Measurements from ENCODE around the gene FBXO15. TPM values are rescaled to one million over a fixed set of nuclear protein-coding genes. Genes with fewer than 3 reads are reported as not detected.

FBXO15 gene
- polyA plus RNA-seq, 3 donors = 3.4 to 6.2 (median 4.2) TPM

DNA sequence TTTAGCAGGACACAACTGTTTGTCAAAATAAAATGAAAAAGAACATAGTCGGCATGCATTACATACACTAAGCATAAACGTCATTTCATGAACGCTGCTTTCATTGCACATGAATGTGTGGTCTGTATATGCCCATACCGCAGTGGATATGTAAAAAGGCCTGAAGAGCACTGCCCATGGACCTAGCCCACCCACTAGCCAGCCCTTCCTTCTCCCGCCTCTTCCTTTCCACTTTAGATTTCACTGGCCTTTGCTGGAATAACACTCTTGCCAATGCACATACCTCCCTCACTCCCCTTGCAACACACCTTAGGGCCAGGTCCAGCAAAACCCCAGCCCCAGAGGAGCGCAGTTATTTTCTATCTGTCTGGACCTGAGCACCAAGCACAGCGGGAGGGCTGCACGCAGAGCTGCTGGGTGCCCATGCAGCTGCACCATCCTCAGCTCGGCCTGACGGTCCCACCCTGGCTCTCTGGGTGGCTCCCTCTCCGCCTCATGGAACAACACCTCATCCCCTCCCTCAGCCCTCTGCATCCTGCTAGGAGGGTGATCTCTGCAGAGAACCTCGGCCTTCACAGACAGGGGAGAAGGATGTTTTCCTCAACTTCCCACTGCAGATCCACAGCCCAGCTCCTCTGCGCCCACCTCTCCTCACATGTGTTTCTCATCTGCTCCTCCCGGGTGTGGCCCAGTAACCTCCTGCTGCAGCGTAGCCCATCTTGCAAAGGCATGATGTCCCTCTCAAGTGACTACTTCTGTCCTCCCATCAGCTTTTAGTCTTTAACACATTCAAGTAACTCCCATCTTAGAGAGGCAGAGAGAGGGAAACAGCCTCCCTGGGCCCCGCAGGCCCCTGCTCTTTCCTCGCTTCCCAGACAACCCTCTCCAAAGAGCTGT, 72.7 kb downstream of the FBXO15 start:
- no peak for DNase-seq (ENCODE audit: extremely low read depth in 1 of 11, low read depth in 9 of 11, low spot score in 4 of 11)

DNA sequence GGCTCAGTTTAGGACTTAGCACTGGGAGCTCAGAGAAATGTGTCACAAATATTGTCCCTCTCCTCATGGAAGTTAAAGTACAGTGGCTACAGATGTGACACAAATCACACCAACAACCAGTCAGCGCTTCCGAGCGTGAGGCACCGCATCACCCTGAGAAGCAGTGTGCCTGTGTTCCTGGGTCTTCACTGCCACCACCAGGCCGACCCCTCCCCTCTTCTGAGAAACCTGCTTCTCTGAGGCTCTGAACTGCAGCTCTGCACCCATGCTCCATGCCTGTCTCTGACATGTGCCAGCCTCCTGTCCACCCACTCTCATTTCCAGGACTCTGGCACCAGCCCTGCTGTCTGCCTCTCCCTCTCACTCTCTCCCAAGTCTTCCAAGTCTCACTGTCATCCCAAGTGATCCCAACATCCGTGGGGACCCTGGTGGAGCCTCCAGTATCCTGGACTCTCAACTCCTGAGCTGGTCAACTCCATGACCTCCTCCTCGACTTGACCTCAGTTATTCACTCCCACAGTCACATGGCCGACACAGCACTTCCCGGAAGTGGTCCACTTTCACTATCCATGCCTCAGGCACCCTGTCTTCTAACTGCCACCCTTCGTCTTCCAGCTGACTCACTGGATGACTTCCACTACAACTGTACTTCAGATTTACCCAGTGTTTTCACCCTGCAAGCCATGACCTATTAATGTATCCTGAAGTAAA, 73.5 kb downstream of the FBXO15 start:
- no peak for DNase-seq (ENCODE audit: extremely low read depth in 1 of 11, low read depth in 9 of 11, low spot score in 4 of 11)

DNA sequence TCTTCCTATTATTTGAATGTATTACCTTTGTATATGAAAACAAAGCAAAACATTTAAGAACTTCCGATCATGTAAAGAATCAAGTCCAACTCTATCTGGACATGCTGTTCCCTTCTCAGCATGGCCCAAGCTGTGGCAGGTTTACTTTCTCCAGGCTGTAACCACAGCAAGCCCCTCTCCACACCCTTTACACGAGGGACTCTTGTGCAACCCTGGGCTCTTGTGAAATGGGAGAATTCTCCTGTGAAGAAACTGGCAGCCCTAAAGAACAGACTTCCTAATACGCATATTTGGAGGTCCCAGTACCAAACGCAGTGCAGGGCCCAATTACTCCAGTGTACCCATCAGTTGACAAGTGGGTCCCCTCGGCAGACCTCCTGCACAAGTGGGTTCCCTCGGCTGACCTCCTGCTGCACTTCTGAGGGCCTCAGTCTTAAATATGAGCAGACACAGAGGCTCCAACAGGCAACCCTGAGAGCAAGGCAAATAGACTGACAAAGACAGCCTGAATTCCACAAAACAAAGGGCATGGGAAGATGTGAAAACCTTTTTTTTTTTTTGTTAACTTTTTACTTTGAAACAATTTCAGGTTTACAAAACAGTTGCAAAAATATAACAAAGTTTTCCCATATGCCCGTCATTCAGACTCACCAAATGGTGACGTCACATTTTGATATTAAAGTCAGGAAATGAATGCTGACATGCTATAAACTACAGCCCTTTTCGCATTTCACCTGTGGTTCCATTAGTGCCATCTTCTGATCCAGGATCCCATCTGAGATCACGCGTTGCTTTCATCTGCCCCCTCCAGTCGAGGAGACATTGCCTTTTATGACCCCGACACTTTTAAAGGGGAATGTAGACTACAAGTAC, 78.2 kb downstream of the FBXO15 start:
- DNase-seq (ENCODE audit: extremely low read depth in 1 of 11, low read depth in 9 of 11, low spot score in 4 of 11) = no peak

DNA sequence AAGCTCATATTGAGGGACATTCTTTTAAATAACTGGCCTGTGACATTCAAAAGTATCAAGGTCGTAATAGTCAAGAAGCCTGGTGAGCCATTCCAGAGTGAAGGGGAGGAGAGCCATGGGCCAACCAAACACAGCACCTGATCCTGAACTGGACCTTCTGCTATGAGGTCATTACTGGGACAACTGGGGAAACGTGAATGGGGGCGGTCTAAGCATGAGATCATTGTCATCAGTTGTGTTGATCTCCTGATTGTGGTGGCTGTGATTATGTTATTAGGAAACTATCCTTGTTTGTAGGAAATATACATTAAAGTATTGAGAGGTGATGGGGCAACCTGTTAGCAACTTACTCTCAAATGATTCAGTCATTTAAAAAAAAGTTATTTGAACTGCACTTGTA, 79.3 kb downstream of the FBXO15 start:
- DNase-seq (ENCODE audit: extremely low read depth in 1 of 11, low read depth in 9 of 11, low spot score in 4 of 11) = no peak

DNA sequence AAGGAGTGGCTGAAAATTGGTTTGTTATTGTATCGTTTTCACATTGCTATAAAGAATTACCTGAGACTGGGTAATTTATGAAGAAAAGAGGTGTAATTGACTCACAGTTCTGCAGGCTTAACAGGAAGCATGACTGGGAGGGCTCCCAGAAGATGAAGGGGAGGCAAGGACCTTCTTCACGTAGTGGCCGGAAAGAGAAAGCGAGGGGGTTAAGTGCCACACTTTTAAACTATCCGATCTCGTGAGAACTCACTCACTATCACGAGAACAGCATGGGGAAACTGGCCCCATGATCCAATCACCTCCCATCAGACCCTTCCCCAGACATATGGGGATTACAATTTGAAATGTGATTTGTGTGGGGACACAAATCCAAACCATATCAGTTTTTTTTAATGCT, 81.6 kb downstream of the FBXO15 start:
- no peak for DNase-seq (ENCODE audit: extremely low read depth in 1 of 11, low read depth in 9 of 11, low spot score in 4 of 11)

DNA sequence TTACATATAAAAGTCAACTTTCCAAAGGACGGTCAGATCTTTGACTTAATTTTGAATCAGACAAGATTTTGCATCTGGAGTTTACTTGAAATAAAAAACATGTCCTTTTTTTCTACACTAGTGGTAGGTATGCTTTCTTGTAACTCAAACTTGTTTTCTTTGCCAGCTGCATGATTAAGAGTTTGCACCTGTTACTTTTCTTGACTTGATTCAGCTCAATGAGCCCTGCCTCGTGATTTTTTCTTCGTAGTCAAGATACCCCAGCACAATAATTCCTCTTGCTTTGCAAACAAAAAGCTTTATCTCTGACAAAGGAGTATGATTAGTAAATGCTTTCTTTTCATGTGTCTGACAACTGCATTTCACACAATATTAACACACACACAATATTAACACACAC, 82.3 kb downstream of the FBXO15 start:
- DNase-seq (ENCODE audit: extremely low read depth in 1 of 11, low read depth in 9 of 11, low spot score in 4 of 11) = no peak

DNA sequence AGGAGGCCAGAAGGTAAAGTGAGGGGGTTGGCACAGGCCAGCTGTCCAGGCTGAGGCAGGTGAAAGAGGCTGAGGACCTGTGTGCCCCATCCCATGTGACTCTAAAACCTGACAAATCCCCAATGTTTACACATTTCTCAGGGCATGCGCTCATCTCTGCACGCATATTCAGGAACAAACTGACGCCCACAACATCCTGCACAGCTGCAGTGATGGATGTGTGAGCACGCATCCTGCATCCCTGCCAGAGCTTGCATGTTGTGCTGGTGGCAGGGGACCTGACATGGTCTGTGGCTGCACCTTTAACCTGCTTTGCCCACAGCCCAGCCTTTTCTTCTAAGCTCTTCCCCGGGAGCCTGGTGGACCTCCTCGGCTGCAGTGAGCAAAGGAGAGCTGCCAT, 83.1 kb downstream of the FBXO15 start:
- DNase-seq (ENCODE audit: extremely low read depth in 1 of 11, low read depth in 9 of 11, low spot score in 4 of 11) = no peak

DNA sequence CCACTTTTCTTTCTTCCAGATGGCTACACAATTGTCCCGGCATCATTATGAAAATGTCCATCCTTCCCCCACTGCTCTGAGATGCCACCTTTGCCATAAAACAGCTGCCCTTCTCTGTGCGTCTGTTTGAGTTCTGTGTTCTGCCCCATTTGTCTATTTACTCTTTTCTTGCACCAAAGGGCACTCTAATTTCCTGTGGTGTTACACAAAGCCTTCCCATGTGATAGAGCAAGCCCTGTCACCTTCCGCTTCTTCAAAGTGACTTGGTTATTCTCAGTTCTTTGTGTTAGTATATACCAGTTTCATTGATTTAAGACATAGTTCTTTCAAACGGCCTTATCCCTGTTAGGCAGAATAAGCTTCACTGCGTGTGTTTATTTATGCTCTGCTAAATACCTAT, 84.1 kb downstream of the FBXO15 start:
- DNase-seq (ENCODE audit: extremely low read depth in 1 of 11, low read depth in 9 of 11, low spot score in 4 of 11) = no peak

DNA sequence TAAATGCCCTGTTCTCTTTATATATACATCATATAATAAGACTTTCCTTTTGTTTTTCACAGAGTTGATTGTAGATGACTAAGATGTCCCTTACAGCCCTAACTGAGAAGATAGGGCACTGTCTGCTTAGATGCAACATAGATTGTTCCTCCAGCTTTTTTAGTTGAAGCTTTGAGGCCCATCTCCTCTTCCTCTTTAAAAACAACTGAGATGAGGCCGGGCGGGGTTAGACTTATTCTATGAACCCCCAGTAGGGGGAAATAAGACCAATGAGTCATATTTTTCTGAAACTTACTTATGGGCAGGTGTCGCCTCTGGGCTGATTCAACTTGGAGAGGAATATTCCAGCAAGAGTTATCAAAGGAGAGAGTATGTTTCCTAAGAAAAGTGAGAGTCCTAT, 84.6 kb downstream of the FBXO15 start:
- no peak for DNase-seq (ENCODE audit: extremely low read depth in 1 of 11, low read depth in 9 of 11, low spot score in 4 of 11)

DNA sequence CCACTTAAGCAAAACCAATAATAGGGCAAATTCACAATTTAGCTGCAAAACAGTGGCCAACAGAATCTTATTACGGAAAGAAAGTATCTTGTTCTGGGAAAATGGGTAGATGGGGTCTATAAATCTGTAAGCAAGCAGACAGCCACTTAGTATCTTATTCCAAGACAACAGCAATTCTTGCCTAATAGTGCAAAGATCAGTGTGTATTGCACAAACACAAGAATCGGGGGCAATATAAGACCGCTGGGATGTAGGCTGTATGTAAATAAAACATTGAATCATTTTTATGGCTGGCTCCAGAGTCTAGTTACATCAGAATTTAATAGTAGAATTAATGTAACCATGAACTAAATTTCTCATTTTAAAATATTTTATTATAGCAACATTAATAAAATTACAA, 85.6 kb downstream of the FBXO15 start:
- no peak for DNase-seq (ENCODE audit: extremely low read depth in 1 of 11, low read depth in 9 of 11, low spot score in 4 of 11)

DNA sequence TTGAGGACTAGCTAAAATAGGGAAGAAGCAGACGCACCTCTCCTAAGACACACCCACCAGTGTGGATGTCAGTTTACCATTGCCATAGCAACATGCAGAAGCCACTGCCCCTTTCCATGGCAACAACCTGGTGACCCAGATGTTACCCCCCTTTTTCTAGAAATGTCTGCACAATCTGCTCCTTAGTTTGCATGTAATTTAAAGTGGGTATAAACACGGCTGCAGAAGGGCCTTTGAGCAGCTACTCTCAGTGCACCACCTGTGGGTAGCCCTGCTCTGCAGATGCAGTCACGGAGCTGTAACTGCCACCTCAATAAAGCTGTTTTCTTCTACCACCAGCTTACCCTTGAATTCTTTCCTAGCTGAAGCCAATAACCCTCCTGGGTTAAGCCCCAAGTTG, 87.1 kb downstream of the FBXO15 start:
- no peak for DNase-seq (ENCODE audit: extremely low read depth in 1 of 11, low read depth in 9 of 11, low spot score in 4 of 11)

DNA sequence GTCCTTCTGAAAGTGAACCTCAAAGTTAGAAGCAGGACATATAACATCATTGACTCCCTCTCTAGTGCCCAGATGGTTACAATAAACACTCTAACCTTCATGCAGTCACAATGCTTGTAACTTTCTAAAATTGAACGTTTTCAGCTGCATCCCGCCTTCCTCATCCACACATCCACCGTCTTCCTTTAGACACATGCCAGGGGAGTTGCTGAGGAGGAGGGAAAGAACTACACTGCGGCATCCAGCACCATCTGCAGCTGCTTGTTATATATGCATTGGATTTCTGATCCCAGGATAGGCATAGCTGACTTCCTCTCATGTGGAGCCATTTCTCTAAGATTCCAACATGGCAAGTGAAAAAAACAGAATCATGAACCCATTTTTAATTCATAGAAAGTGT, 96.8 kb downstream of the FBXO15 start:
- no peak for DNase-seq (ENCODE audit: extremely low read depth in 1 of 11, low read depth in 9 of 11, low spot score in 4 of 11)

DNA sequence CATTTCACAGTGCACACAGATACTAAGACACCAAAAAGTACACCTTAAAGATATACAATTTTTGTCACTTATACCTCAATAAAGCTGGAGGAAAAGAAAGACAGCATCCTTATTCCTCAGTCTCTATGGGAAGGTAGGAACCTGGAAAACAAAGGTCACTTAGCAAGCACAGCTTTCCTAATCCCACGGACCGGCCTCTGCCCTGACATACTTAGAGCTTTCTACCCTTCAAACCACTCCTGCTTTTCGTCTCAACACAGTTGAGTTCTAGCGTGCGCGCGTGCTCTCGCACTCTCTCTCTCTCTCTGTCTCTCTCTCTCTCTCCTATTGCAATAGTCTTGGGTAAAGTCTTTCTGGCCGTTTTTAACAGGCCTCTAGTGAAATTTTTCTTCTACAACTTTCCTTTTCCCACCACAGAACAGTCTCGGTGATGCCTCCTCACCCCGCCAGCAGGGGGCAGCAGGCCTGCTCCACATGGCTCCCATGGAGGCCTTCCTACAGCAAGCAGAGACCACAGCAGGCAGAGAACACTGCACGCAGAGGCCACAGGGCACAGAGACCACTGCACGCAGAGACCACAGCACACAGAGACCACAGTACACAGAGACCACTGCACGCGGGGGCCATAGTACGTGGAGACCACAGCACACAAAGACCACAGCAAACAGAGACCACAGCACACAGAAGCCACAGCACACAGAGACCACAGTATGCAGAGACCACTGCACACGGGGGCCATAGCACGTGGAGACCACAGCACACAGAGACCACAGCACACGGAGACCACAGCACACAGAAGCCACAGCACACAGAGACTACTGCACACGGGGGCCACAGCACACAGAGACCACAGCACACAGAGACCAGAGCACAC, 106.9 kb downstream of the FBXO15 start:
- no peak for DNase-seq (ENCODE audit: extremely low read depth in 1 of 11, low read depth in 9 of 11, low spot score in 4 of 11)

DNA sequence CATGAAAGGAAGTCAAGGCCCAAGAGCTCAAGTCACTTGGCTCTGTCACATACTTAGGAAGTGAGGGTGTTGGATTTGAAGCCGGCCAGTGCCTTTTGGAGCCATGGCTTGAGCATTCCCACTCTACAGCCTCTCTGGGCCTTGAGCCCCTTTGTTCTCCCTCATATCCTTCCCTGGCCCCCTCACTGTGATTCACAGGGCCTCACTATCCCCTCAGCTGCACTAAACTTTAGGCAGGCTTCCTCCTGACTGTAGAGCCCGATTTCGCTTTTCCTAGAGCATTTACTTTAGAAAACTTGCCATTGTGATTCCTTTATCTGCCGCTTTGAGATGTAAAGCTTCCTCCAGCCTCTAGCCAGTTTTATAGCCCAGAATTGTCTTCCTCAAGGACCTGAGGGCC, 107.6 kb downstream of the FBXO15 start:
- DNase-seq (ENCODE audit: extremely low read depth in 1 of 11, low read depth in 9 of 11, low spot score in 4 of 11) = no peak

DNA sequence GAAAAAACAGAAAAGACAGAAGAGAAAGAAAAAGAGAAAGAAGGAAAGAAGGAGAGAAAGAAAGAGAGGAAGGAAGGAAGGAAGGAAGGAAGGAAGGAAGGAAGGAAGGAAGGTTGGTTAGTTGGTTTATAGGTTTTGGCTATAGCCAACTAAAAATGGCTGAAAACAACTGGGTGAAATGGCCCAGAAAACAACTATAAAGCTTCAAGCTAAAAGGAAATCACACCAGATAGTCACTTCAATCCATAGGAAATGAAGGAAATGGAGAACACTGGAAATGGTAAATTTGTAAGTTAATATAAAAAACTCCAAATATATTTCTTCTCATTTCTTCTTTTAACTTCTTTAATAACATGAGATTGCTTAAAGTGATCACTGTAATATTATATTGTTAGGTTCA, 118.5 kb downstream of the FBXO15 start:
- no peak for DNase-seq (ENCODE audit: extremely low read depth in 1 of 11, low read depth in 9 of 11, low spot score in 4 of 11)
